ENCODE data around the gene ZNF592.

GRCh38 chr15:84773716-84774115 lies 25.3 kb downstream of the ZNF592 start:
- TF ChIP-seq POLR2AphosphoS5 (IDR thresholded peaks at IDR 0.05) (no peak), CTCF (IDR thresholded peaks at IDR 0.05) (no peak), POLR2A (IDR thresholded peaks at IDR 0.05) (no peak)

Measured in transverse colon (tissue), 4 donors.